ENCODE results near the gene ASIC4.

Gene ASIC4

GRCh38 chr2:219482674-219483405, 31.4 kb upstream of the ASIC4 start:
- no peak for DNase-seq

- no peak for DNase-seq
These were observed 30.6 kb upstream of the ASIC4 start for GRCh38 chr2:219483451-219484342.

- DNase-seq = peak; percentile 41
These were observed 29.7 kb upstream of the ASIC4 start for GRCh38 chr2:219484343-219485200.

- no peak for DNase-seq
These were observed 29.1 kb upstream of the ASIC4 start for GRCh38 chr2:219485201-219485580.

GRCh38 chr2:219486380-219486959, 27.8 kb upstream of the ASIC4 start:
- DNase-seq = no peak

GRCh38 chr2:219488149-219488843, 26.0 kb upstream of the ASIC4 start:
- DNase-seq = no peak

- no peak for DNase-seq
These were observed 25.5 kb upstream of the ASIC4 start for GRCh38 chr2:219488844-219489194.

- DNase-seq = no peak
These were observed 25.0 kb upstream of the ASIC4 start for GRCh38 chr2:219489315-219489714.

GRCh38 chr2:219490186-219490585, 24.1 kb upstream of the ASIC4 start:
- DNase-seq = no peak

- DNase-seq = no peak
These were observed 23.6 kb upstream of the ASIC4 start for GRCh38 chr2:219490600-219491130.

- DNase-seq = no peak
These were observed 22.9 kb upstream of the ASIC4 start for GRCh38 chr2:219491278-219491963.

- no peak for DNase-seq
These were observed 21.7 kb upstream of the ASIC4 start for GRCh38 chr2:219492575-219492974.

GRCh38 chr2:219493086-219493485, 21.2 kb upstream of the ASIC4 start:
- DNase-seq = no peak

- DNase-seq = no peak
These were observed 19.2 kb upstream of the ASIC4 start for GRCh38 chr2:219494952-219495530.

GRCh38 chr2:219495531-219496122, 18.7 kb upstream of the ASIC4 start:
- peak; percentile 51 for DNase-seq

- DNase-seq = no peak
These were observed 17.9 kb upstream of the ASIC4 start for GRCh38 chr2:219496247-219496824.

GRCh38 chr2:219496825-219497494, 17.3 kb upstream of the ASIC4 start:
- DNase-seq = no peak

- DNase-seq = no peak
These were observed 16.6 kb upstream of the ASIC4 start for GRCh38 chr2:219497495-219498279.
